Right renal cortex interstitium (tissue), 3 donors: ENCODE measurements around the gene TUBB4B. TPM values are rescaled to one million over a fixed set of nuclear protein-coding genes. Genes with fewer than 3 reads are reported as not detected.

Experiments
- DNase-seq, 3 donors: peaks; one replicate each; pipeline ENCODE4 v3.0.0-alpha.2; 2013; ENCODE audit warnings: low read depth in 3 of 3, low spot score in 2 of 3
- polyA plus RNA-seq, 3 donors: library from polyadenylated mRNA; unstranded; fragments of 120-200 nt; gene quantifications; one replicate each; pipeline ENCODE4 v1.2.1, GENCODE V29; 2013; ENCODE audit not compliant: insufficient read length in 3 of 3

TUBB4B gene
- polyA plus RNA-seq, 3 donors: 332 to 418 (median 352) TPM

GRCh38 chr9:137267933-137268355 lies 26.9 kb downstream of the TUBB4B start:
- DNase-seq: no peak

- DNase-seq: no peak
Measured at GRCh38 chr9:137268538-137269201, 27.6 kb downstream of the TUBB4B start.

DNA sequence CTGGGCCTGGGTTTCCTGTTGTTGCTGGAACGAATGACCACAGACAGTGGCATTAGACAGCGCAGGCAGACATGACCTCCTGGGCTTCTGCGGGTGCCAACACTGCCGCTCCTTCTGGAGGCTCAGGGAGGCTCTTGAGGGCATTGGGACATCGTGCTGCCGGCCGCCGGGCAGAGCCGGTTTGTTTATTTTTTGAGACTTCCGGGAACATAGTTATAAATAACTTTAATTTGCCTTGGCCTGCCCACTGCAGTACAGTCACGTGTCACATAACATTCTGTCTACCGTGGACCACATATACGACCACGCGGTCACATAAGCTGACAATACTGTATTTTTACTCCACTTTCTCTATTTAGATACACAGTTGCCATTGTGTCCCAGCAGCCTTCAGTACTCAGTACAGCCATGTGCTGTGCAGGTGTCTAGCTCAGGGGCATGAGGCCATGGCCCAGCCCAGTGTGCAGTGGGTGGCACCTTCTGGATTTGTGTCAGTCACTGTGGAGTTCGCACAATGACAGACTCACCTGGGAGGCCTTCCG lies 28.2 kb downstream of the TUBB4B start:
- no peak for DNase-seq

- DNase-seq: no peak
Measured at GRCh38 chr9:137270929-137271695, 30.0 kb downstream of the TUBB4B start.

GRCh38 chr9:137271696-137272076 lies 30.6 kb downstream of the TUBB4B start:
- DNase-seq: no peak

DNA sequence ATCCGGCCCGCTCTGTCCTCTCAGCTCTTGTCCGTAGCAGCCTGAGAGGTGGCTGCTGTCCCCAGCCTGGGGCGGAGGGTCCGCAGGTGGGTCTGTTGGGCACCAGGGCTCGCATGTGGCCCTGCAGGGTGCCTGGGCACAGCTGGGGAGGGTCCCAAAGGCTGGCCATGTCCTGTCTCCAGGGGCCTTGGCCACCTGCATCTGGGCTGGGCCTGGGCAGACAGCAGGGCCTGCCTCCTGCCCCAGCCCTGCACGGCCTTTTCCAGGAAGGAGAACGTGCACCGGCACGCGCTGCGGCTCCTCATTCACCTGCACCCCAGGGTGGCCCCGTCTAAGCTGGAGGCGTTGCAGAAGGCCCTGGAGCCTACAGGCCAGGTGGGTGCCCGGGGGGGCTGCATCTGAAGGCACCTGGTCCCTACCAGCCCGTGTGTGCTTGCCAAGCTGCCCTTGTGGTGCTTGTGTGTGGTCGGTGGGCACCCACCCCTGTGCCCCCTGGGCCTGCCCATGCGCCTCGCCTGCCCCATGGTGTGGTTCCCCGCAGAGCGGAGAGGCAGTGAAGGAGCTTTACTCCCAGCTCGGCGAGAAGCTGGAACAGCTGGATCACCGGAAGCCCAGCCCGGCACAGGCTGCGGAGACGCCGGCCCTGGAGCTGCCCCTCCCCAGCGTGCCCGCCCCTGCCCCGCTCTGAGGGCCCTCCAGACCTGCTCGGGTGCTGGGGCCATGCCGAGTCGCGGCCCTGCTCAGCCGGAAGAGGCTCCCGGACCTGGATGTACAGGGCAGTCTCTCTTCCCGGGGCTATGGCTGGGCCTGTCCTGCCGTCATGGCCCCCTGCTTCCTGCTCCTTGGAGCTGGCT lies 31.4 kb downstream of the TUBB4B start:
- DNase-seq: no peak

DNA sequence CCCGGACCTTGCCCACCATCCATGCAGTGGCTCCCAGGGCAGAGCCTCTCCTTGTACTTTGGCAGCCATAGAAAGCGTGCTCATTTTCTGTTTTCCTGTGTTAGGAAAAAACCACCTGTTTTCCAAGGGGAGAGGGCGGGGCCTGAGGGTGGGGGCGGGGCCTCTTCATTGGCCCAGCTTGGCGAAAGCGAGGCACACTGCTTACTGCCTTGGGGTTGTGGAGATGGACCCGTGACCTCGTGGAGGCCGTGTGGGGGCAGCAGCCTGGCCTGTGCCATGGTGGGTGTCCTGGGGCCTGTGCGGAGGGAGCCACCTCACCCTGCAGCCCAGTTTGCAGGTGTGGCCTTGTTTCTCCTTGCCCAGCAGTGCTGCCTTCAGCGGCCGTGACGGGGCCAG lies 32.0 kb downstream of the TUBB4B start:
- no peak for DNase-seq

GRCh38 chr9:137273611-137274320 lies 32.7 kb downstream of the TUBB4B start:
- DNase-seq: no peak

- no peak for DNase-seq
Measured at GRCh38 chr9:137275203-137275587, 34.1 kb downstream of the TUBB4B start.

DNA sequence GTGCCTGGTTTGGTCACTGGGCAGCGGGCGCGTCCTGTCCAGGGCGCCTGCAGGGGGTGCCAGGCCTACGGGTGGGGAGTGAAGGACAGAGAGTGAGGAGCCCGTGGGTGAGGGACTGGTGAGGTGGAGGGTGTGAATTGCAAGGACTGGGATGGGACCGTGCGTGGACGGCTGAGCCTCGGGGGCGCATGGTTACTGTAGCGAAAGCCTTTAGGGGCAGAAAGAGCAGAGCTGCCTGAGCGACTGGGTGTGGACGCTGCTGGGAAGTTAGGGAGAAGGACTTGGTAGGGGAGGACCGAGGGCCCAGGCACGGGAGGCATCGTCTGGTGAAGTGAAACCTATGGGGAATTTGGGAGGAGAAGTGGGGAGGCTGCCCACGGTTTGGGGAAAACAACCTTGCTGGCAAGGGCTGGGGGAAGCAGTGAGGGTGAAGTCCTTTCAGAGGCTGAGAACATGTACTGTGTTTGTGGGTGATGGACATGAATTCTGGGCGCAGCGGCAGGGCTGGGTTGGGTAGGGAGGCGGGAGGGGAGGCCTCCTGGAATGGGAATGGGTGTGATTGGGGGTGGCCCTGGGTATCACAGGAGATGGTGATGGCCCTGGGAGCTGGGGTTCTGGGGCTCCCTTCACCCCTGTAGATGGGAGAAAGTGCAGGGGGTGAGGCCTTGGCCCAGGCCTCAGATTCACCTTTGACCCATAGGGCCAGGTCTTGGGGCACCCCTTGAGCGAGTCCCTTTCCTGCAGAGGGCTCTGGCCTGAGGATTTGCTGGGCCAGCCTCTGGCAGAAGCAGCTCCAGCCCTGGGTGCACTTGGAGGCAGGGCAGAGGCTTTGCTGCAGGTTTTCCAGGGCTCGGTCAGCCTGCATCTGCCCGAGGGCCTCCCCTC lies 34.7 kb downstream of the TUBB4B start:
- DNase-seq: no peak

DNA sequence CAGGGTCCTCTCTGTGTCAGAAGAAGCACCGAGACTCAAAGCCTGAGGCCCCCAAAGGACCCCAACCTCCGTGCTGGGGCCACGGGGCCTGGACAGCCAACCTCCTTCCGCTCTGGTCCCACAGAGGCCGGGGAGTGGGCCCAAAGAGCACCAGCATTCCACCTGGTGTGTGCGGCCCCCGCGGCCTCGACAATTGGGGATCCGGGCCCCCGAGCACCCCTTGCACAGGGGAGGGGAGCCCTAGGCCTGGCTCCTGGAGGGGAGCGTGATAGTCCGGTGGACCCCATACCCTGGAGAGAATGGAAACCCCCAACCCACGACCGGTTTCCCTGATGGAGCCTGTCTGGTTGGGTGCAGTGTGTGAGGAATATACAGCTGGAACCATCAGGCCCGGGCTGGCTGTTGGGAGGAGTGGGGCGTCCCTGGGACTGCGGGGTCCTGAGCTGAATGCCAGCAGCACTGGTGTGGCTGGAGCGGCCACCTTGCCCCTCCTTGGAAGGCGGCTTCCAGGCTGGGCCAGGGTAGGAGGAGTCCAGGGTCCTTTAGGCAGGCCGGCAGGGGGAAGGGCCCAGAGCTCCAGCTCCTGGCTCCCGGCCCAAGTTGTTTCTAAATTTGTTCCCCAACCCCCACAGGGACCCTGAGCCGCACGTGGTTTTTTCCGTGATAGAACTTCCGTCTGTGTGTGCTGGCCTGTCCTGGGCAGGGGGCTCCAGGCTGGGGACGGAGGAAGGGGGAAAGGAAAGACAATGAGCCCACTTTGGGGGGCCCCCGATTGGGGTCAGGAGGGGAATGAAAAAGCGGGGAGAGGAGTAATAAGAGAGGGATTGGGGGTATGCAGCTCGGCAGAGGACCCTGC lies 35.6 kb downstream of the TUBB4B start:
- no peak for DNase-seq

GRCh38 chr9:137277329-137278041 lies 36.4 kb downstream of the TUBB4B start, which contains the start of gene TOR4A:
Gene TOR4A (plus strand): TSS chr9:137277726. CDS start chr9:137278690, 964 bp downstream.
- DNase-seq: no peak

- no peak for DNase-seq
Measured at GRCh38 chr9:137278061-137278701, 37.1 kb downstream of the TUBB4B start.

- DNase-seq: no peak
Measured at GRCh38 chr9:137278721-137279711, 37.9 kb downstream of the TUBB4B start.

DNA sequence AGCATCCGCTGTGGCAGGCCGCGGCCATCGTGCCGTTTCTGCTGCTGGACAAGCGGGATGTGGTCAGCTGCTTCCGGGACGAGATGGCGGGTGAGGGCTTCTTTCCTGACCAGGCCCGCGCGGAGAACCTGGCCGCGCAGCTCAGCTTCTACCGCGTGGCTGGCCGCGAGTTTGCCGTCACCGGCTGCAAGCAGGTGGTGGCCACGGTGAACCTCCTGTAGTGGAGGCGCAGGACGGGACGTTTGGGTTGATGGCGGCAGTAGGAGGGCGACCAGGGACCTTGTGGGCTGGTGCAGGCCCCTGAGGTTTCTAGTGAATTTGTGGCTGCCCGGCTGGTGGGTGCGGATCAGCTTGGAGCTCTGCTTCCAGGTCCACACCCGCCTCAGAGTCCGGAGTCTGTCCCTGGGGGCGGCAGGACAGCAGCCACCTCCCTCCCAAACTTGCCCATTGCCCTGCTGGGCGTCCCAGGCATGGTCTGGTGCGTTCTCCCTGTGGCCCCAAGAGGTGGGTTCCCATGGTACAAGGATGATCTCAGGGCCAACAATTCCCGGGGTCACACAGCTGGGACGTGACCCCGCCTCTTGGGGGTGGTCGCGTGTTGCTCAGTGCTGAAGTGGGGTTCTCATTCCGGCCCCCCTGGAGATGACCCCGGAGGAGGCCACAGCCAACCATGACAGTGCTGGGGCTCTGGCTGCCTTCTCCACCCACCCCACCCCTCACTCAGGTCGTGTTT lies 38.8 kb downstream of the TUBB4B start:
- no peak for DNase-seq
